Activated naive CD4-positive, alpha-beta T cell treated with Interleukin-2 at 50 U/mL for 16 hours (primary cell): Measurements from ENCODE around the gene TMOD2.

Experiments used
- DNase-seq: peaks from one replicate; pipeline ENCODE4 v3.0.0-alpha.2; 2020

Gene TMOD2

GRCh38 chr15:51863131-51863530 lies 111.7 kb downstream of the TMOD2 start:
- DNase-seq: no peak

DNA sequence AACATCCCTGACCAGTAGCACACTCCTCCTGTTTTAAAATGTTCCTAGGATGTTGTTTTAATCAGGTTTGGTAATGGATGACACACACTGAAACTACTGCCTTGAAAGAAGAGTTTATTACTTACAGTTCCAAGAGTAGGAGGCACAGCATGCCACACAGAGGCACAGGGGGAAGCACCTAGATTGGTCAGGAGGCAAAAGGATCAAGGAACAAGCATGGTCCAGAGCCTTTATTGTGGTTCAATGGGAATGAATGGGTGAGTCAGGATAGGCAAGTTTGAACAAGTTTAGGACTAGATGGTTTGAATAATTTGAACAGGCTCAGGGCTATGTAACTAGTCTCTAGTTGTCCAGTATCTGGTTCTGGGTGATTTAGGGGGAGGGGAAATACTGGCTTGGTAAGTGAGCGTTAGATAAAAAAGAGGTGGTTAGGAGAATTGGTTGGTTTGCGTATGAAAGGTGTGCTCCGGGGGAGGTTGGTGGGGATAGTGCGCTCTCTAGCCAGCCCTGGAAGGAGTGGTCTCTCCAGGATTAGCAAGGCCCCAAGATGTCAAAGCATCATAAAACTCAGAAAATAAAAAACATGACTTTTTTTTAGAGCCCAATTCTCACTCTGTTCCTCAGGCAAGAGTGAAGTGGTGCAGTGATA lies 113.1 kb downstream of the TMOD2 start:
- DNase-seq: peak; percentile 15

DNA sequence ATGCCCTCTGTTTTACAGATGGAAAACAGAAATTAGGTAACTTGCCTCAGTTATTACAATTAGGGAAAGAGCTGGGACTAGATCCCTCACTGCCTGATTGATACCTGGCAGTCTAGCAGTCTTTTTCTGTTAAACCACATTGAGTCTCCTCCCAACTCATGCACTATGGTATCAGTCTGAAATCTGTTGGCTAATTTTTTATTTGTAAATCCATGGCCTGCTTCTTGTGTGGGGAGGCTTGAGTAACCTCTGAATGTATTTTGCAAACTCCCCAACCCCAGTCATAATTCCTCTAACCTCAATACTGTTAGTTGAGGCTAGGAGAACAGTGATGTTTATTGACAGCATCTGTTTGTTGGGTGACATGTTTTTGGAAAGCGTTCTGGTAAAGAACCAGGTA lies 113.9 kb downstream of the TMOD2 start:
- no peak for DNase-seq
